ENCODE results near the gene EVPL.

EVPL gene

DNA sequence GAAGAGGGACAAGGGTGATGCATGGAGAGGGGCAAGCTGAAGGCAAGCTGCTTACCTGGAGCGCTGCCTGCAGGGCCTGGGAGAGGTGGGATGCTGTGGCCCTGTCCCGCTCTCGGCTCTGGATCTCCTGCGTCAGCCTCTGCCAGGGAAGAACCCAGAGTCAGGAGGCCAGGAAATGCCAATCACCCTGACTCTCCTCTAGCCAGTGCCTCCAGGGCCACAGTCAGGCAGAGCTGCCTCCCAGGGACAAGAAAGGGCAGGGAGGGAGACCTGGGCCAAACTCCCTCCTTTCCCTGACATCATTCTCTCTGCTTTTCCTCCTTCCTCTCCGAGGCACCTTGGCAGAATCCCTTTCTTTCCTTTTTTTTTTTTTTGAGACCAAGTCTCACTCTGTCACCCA lies 15.2 kb downstream of the EVPL start:
- Histone ChIP-seq H3K4me3 (ENCODE audit: control insufficient read depth in 1 of 7, extremely low read depth in 1 of 7, insufficient read depth in 4 of 7, low read depth in 2 of 7, low read length in 6 of 7) (no peak overlapping the region), H3K27me3 (replicated peaks in 2 of 5; ENCODE audit: control insufficient read depth in 4 of 5, insufficient read depth in 5 of 5, low read length in 4 of 5) (no peaks in the 10 kb centered on the region), H3K27ac (ENCODE audit: insufficient read depth in 1 of 2, low read depth in 1 of 2, low read length in 2 of 2, poor library complexity in 1 of 2, severe bottlenecking in 2 of 2) (no peak overlapping the region), H3K9me3 (ENCODE audit: control extremely low read depth in 1 of 5, control insufficient read depth in 4 of 5, insufficient read depth in 2 of 5, low read depth in 1 of 5, low read length in 4 of 5) (no peaks in the 10 kb centered on the region), H3K4me1 (ENCODE audit: control extremely low read depth in 1 of 4, control insufficient read depth in 4 of 4, insufficient read depth in 4 of 4, low read length in 3 of 4) (peaks cover 0 to 6% (median 3%) of the 10 kb centered on the region in 4 experiments), H3K36me3 (ENCODE audit: control insufficient read depth in 4 of 4, insufficient read depth in 4 of 4, low read length in 3 of 4) (peaks cover 0 to 5% (median 0%) of the 10 kb centered on the region in 4 experiments)
- DNase-seq, result no peak
- WGBS (ENCODE audit: insufficient coverage), result 92% methylated on average over 5 of the region's 5 CpGs
- CTCF ChIA-PET, result interaction anchor here (0.7 to 13.9 kb wide), 8 partner anchors 9 to 269 kb away, joined by 3 to 183 read pairs (median 4); partner anchors contain the start of gene CDK3
- POLR2A ChIA-PET, result no interaction called here

DNA sequence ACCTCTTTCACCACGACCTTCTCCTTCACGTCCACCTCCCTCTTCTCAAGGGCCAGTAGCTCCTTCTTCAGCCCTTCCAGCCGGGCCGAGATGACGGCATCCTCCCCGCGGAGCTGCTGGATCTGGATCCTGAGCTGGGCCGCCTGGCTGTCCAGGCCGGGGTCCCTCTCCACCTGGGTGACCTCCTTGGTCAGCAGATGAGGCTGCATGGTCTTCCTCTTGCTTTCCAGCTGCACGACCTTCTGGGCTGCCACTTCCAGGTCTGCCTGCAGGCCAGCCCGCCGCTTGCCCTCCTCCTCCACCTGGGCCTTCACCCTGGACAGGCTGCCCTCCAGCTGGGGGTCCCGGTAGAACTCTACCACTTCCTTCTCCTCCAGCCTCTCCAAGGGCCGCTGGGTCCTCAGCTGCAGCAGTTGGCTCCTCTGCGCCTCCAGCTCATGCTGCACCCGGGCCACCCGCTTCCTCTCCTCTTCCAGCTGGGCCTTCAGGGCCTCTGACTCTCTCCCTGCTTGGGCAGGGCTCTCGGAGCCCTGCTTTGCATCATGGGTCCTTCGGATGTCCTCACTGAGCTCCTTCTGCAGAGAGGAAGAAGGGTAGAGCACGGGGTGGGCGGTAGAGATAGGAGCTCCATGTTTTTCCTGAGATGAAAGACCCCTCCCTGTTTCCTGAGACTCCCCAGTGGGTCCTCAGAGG lies 17.0 kb downstream of the EVPL start:
- Histone ChIP-seq H3K4me3 (ENCODE audit: control insufficient read depth in 1 of 7, extremely low read depth in 1 of 7, insufficient read depth in 4 of 7, low read depth in 2 of 7, low read length in 6 of 7) (no peak overlapping the region), H3K27me3 (replicated peaks in 2 of 5; ENCODE audit: control insufficient read depth in 4 of 5, insufficient read depth in 5 of 5, low read length in 4 of 5) (no peaks in the 10 kb centered on the region), H3K27ac (ENCODE audit: insufficient read depth in 1 of 2, low read depth in 1 of 2, low read length in 2 of 2, poor library complexity in 1 of 2, severe bottlenecking in 2 of 2) (no peak overlapping the region), H3K9me3 (ENCODE audit: control extremely low read depth in 1 of 5, control insufficient read depth in 4 of 5, insufficient read depth in 2 of 5, low read depth in 1 of 5, low read length in 4 of 5) (no peaks in the 10 kb centered on the region), H3K36me3 (ENCODE audit: control insufficient read depth in 4 of 4, insufficient read depth in 4 of 4, low read length in 3 of 4) (peaks cover 0 to 6% (median 3%) of the 10 kb centered on the region in 4 experiments), H3K4me1 (ENCODE audit: control extremely low read depth in 1 of 4, control insufficient read depth in 4 of 4, insufficient read depth in 4 of 4, low read length in 3 of 4) (peaks cover 0 to 14% (median 8%) of the 10 kb centered on the region in 4 experiments)
- ChIA-PET CTCF (interaction anchor here (0.6 to 13.9 kb wide), 14 partner anchors 8 to 210 kb away, joined by 3 to 183 read pairs (median 4); partner anchors contain the start of gene CDK3), POLR2A (interaction anchor here (0.6 kb wide), 1 partner anchor 76 kb away, joined by 4 read pairs; no protein-coding TSS in a partner anchor)
- WGBS (ENCODE audit: insufficient coverage), result 89% methylated on average over 20 of the region's 21 CpGs
- DNase-seq, result no peak

DNA sequence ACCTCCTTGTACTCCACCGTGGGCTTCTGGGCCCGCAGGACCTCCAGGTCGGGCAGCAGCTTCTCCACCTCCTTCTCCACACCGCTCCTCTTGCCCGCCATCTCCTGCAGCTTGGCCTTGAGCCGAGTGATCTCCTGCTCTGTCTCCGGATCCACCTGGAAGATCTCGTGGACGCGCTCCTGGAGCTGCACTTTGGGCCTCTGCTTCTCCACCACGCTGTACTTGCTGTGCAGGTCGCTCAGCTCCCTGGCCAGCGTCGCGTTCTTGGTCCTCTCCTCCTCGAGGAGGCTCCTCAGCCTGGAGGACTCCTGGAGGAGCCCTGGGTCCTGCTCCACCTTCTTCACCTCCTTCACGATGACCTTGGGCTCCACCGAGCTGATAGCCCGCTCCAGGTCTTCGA lies 17.7 kb downstream of the EVPL start:
- no peak for DNase-seq

GRCh38 chr17:76008630-76009425 lies 18.3 kb downstream of the EVPL start:
- Histone ChIP-seq H3K27ac (ENCODE audit: insufficient read depth in 1 of 2, low read depth in 1 of 2, low read length in 2 of 2, poor library complexity in 1 of 2, severe bottlenecking in 2 of 2) (no peak overlapping the region), H3K4me3 (ENCODE audit: control insufficient read depth in 1 of 7, extremely low read depth in 1 of 7, insufficient read depth in 4 of 7, low read depth in 2 of 7, low read length in 6 of 7) (no peak overlapping the region), H3K36me3 (ENCODE audit: control insufficient read depth in 4 of 4, insufficient read depth in 4 of 4, low read length in 3 of 4) (peaks cover 0 to 13% (median 3%) of the 10 kb centered on the region in 4 experiments), H3K4me1 (ENCODE audit: control extremely low read depth in 1 of 4, control insufficient read depth in 4 of 4, insufficient read depth in 4 of 4, low read length in 3 of 4) (peaks cover 0 to 9% (median 7%) of the 10 kb centered on the region in 4 experiments), H3K9me3 (ENCODE audit: control extremely low read depth in 1 of 5, control insufficient read depth in 4 of 5, insufficient read depth in 2 of 5, low read depth in 1 of 5, low read length in 4 of 5) (no peaks in the 10 kb centered on the region), H3K27me3 (replicated peaks in 2 of 5; ENCODE audit: control insufficient read depth in 4 of 5, insufficient read depth in 5 of 5, low read length in 4 of 5) (no peaks in the 10 kb centered on the region)
- 98% methylated on average over 52 of the region's 56 CpGs for WGBS (ENCODE audit: insufficient coverage)
- ChIA-PET POLR2A (interaction anchor here (1.1 kb wide), 1 partner anchor 112 kb away, joined by 3 read pairs; the partner anchor contains the start of gene TRIM65), CTCF (interaction anchor here (1.1 to 14.8 kb wide), 17 partner anchors 7 to 112 kb away, joined by 3 to 183 read pairs (median 5); partner anchors contain the start of genes CDK3, MRPL38 and TRIM65)
- DNase-seq, result no peak

More for the DNA sequence above, 17.7 kb downstream of the EVPL start:
- H3K4me1 ChIP-seq (ENCODE audit: control extremely low read depth in 1 of 4, control insufficient read depth in 4 of 4, insufficient read depth in 4 of 4, low read length in 3 of 4), result peaks cover 0 to 13% (median 9%) of the 10 kb centered on the region in 4 experiments
- no peaks in the 10 kb centered on the region for H3K9me3 ChIP-seq (ENCODE audit: control extremely low read depth in 1 of 5, control insufficient read depth in 4 of 5, insufficient read depth in 2 of 5, low read depth in 1 of 5, low read length in 4 of 5)
- CTCF ChIA-PET, result interaction anchor here (0.6 to 14.8 kb wide), 13 partner anchors 7 to 209 kb away, joined by 3 to 183 read pairs (median 4); partner anchors contain the start of genes CDK3 and MRPL38
- no peak overlapping the region for H3K4me3 ChIP-seq (ENCODE audit: control insufficient read depth in 1 of 7, extremely low read depth in 1 of 7, insufficient read depth in 4 of 7, low read depth in 2 of 7, low read length in 6 of 7)
- 96% methylated on average over 19 of the region's 20 CpGs for WGBS (ENCODE audit: insufficient coverage)
- H3K27ac ChIP-seq (ENCODE audit: insufficient read depth in 1 of 2, low read depth in 1 of 2, low read length in 2 of 2, poor library complexity in 1 of 2, severe bottlenecking in 2 of 2), result no peak overlapping the region
- no peaks in the 10 kb centered on the region for H3K27me3 ChIP-seq (replicated peaks in 2 of 5; ENCODE audit: control insufficient read depth in 4 of 5, insufficient read depth in 5 of 5, low read length in 4 of 5)
- H3K36me3 ChIP-seq (ENCODE audit: control insufficient read depth in 4 of 4, insufficient read depth in 4 of 4, low read length in 3 of 4), result peaks cover 0 to 13% (median 3%) of the 10 kb centered on the region in 4 experiments
- POLR2A ChIA-PET, result interaction anchor here (1.1 kb wide), 1 partner anchor 113 kb away, joined by 3 read pairs; the partner anchor contains the start of gene TRIM65

GRCh38 chr17:76008208-76008607 lies 18.9 kb downstream of the EVPL start:
- DNase-seq, result no peak
- H3K27me3 ChIP-seq (replicated peaks in 2 of 5; ENCODE audit: control insufficient read depth in 4 of 5, insufficient read depth in 5 of 5, low read length in 4 of 5), result no peaks in the 10 kb centered on the region
- no peak overlapping the region for H3K27ac ChIP-seq (ENCODE audit: insufficient read depth in 1 of 2, low read depth in 1 of 2, low read length in 2 of 2, poor library complexity in 1 of 2, severe bottlenecking in 2 of 2)
- POLR2A ChIA-PET, result no interaction called here
- 97% methylated on average over 36 of the region's 36 CpGs for WGBS (ENCODE audit: insufficient coverage)
- H3K4me1 ChIP-seq (ENCODE audit: control extremely low read depth in 1 of 4, control insufficient read depth in 4 of 4, insufficient read depth in 4 of 4, low read length in 3 of 4), result peaks cover 0 to 9% (median 6%) of the 10 kb centered on the region in 4 experiments
- H3K36me3 ChIP-seq (ENCODE audit: control insufficient read depth in 4 of 4, insufficient read depth in 4 of 4, low read length in 3 of 4), result peaks cover 0 to 17% (median 4%) of the 10 kb centered on the region in 4 experiments
- no peak overlapping the region for H3K4me3 ChIP-seq (ENCODE audit: control insufficient read depth in 1 of 7, extremely low read depth in 1 of 7, insufficient read depth in 4 of 7, low read depth in 2 of 7, low read length in 6 of 7)
- no peaks in the 10 kb centered on the region for H3K9me3 ChIP-seq (ENCODE audit: control extremely low read depth in 1 of 5, control insufficient read depth in 4 of 5, insufficient read depth in 2 of 5, low read depth in 1 of 5, low read length in 4 of 5)
- CTCF ChIA-PET, result interaction anchor here (1.1 to 14.8 kb wide), 14 partner anchors 8 to 113 kb away, joined by 3 to 183 read pairs (median 4); partner anchors contain the start of genes CDK3, MRPL38 and TRIM65

GRCh38 chr17:76007850-76008165 lies 19.3 kb downstream of the EVPL start:
- CTCF ChIA-PET, result interaction anchor here (1.1 to 14.8 kb wide), 11 partner anchors 8 to 114 kb away, joined by 3 to 183 read pairs (median 5); partner anchors contain the start of genes CDK3 and TRIM65
- H3K27me3 ChIP-seq (replicated peaks in 2 of 5; ENCODE audit: control insufficient read depth in 4 of 5, insufficient read depth in 5 of 5, low read length in 4 of 5), result no peaks in the 10 kb centered on the region
- no peaks in the 10 kb centered on the region for H3K9me3 ChIP-seq (ENCODE audit: control extremely low read depth in 1 of 5, control insufficient read depth in 4 of 5, insufficient read depth in 2 of 5, low read depth in 1 of 5, low read length in 4 of 5)
- DNase-seq, result no peak
- H3K4me3 ChIP-seq (ENCODE audit: control insufficient read depth in 1 of 7, extremely low read depth in 1 of 7, insufficient read depth in 4 of 7, low read depth in 2 of 7, low read length in 6 of 7), result no peak overlapping the region
- H3K4me1 ChIP-seq (ENCODE audit: control extremely low read depth in 1 of 4, control insufficient read depth in 4 of 4, insufficient read depth in 4 of 4, low read length in 3 of 4), result peaks cover 0 to 9% (median 6%) of the 10 kb centered on the region in 4 experiments
- peaks cover 0 to 19% (median 4%) of the 10 kb centered on the region in 4 experiments for H3K36me3 ChIP-seq (ENCODE audit: control insufficient read depth in 4 of 4, insufficient read depth in 4 of 4, low read length in 3 of 4)
- H3K27ac ChIP-seq (ENCODE audit: insufficient read depth in 1 of 2, low read depth in 1 of 2, low read length in 2 of 2, poor library complexity in 1 of 2, severe bottlenecking in 2 of 2), result no peak overlapping the region
- POLR2A ChIA-PET, result no interaction called here
- whole genome bisulfite sequencing (ENCODE audit: insufficient coverage), result 96% methylated on average over 16 of the region's 16 CpGs
